ENCODE results near the gene ODAD4. TPM values are rescaled to one million over a fixed set of nuclear protein-coding genes. Genes with fewer than 3 reads are reported as not detected.

Gene ODAD4
- total and polyA plus RNA-seq, 2 experiments from 2014 or later = 0.53 to 0.76 TPM

GRCh38 chr17:41910701-41911391 is 19.6 kb upstream of the ODAD4 start:
- TF ChIP-seq EZH2 (IDR thresholded peaks at IDR 0.05; ENCODE audit: borderline replicate concordance) = no peak

DNA sequence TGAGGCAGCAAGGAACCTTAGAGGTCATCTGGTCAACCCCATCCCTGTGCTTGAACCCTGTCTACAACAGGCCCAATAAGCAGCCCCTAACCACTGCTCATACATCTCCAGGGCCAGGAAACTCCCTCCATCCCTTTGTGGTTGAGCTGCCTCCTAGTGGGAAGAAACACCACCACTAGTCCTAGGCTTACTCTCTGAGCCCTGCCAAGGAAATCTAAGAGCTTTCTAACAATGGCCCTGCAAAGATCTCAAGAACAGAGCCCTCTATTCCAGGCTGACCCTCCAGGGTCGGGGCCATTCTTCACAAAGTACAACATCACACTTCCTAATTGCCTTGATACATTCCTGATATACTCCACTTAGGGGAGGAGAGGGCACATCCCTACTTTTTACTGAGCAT is 17.5 kb upstream of the ODAD4 start:
- DNase-seq (ENCODE audit: low spot score) = no peak
- Histone ChIP-seq H3K79me2 (peaks cover 73% of the 10 kb centered on the region), H3K4me1 (ENCODE audit: insufficient read depth) (peaks cover 43% of the 10 kb centered on the region), H3K27me3 (no peaks in the 10 kb centered on the region), H3K4me3 (no peak overlapping the region), H3K9me2 (replicated peaks; ENCODE audit: insufficient read depth) (no peaks in the 10 kb centered on the region), H3K36me3 (replicated peaks; ENCODE audit: insufficient read depth, low read depth) (no peaks in the 10 kb centered on the region), H4K20me1 (ENCODE audit: insufficient read depth, poor library complexity, severe bottlenecking) (peaks cover 53% of the 10 kb centered on the region), H3K9me3 (ENCODE audit: low read depth) (no peaks in the 10 kb centered on the region), H3K27ac (peak overlapping the region; percentile 86), H3K4me2 (no peak overlapping the region), H2AFZ (no peak overlapping the region)
- TF ChIP-seq EZH2phosphoT487 (IDR thresholded peaks at IDR 0.05; ENCODE audit: low read depth, severe bottlenecking, unreplicated experiment) (no peak), EZH2 (IDR thresholded peaks at IDR 0.05; ENCODE audit: borderline replicate concordance) (no peak), CTCF (IDR thresholded peaks at IDR 0.05; ENCODE audit: poor library complexity) (no peak)
- 81% methylated on average over 1 of the region's 1 CpG for WGBS (ENCODE audit: low lambda C conversion rate, missing lambda C conversion rate)

More at GRCh38 chr17:41910701-41911391, 19.6 kb upstream of the ODAD4 start:
- no peaks in the 10 kb centered on the region for H3K36me3 ChIP-seq (replicated peaks; ENCODE audit: insufficient read depth, low read depth)
- H2AFZ ChIP-seq = no peak overlapping the region
- H3K4me3 ChIP-seq = no peak overlapping the region
- peaks cover 33% of the 10 kb centered on the region for H4K20me1 ChIP-seq (ENCODE audit: insufficient read depth, poor library complexity, severe bottlenecking)
- 96% methylated on average over 13 of the region's 13 CpGs for WGBS (ENCODE audit: low lambda C conversion rate, missing lambda C conversion rate)
- H3K79me2 ChIP-seq = peaks cover 60% of the 10 kb centered on the region
- no peaks in the 10 kb centered on the region for H3K9me3 ChIP-seq (ENCODE audit: low read depth)
- DNase-seq (ENCODE audit: low spot score) = no peak
- H3K27me3 ChIP-seq = no peaks in the 10 kb centered on the region
- no peak overlapping the region for H3K4me2 ChIP-seq
- H3K4me1 ChIP-seq (ENCODE audit: insufficient read depth) = peaks cover 32% of the 10 kb centered on the region
- no peak overlapping the region for H3K27ac ChIP-seq
- no peaks in the 10 kb centered on the region for H3K9me2 ChIP-seq (replicated peaks; ENCODE audit: insufficient read depth)

- WGBS (ENCODE audit: low lambda C conversion rate, missing lambda C conversion rate) = 87% methylated on average over 4 of the region's 4 CpGs
- Histone ChIP-seq H3K9me3 (ENCODE audit: low read depth) (no peaks in the 10 kb centered on the region), H3K4me3 (no peak overlapping the region)
Observed at GRCh38 chr17:41913798-41914197, 16.6 kb upstream of the ODAD4 start.

More at GRCh38 chr17:41913798-41914197, 16.6 kb upstream of the ODAD4 start:
- Histone ChIP-seq H4K20me1 (ENCODE audit: insufficient read depth, poor library complexity, severe bottlenecking) (peaks cover 53% of the 10 kb centered on the region), H2AFZ (no peak overlapping the region), H3K27ac (peak overlapping the region; percentile 86), H3K27me3 (no peaks in the 10 kb centered on the region), H3K79me2 (peaks cover 79% of the 10 kb centered on the region), H3K4me2 (peak overlapping the region; percentile 90), H3K4me1 (ENCODE audit: insufficient read depth) (peaks cover 43% of the 10 kb centered on the region), H3K9me2 (replicated peaks; ENCODE audit: insufficient read depth) (no peaks in the 10 kb centered on the region), H3K36me3 (replicated peaks; ENCODE audit: insufficient read depth, low read depth) (no peaks in the 10 kb centered on the region)
- no peak for DNase-seq (ENCODE audit: low spot score)
- no peak for TF ChIP-seq CTCF (IDR thresholded peaks at IDR 0.05; ENCODE audit: poor library complexity)
- TF ChIP-seq EZH2phosphoT487 (IDR thresholded peaks at IDR 0.05; ENCODE audit: low read depth, severe bottlenecking, unreplicated experiment) = no peak
- TF ChIP-seq EZH2 (IDR thresholded peaks at IDR 0.05; ENCODE audit: borderline replicate concordance) = no peak
